ENCODE results near the gene ARID3C. TPM values are rescaled to one million over a fixed set of nuclear protein-coding genes. Genes with fewer than 3 reads are reported as not detected.
A peak's percentile ranks its signal among the peaks of the same experiment; 100 is the strongest.

The ARID3C gene
- total and polyA plus RNA-seq, 10 of the 15 experiments (the other 5 are each of a cell fraction or from before 2014, with no cell fraction given): not detected

DNA sequence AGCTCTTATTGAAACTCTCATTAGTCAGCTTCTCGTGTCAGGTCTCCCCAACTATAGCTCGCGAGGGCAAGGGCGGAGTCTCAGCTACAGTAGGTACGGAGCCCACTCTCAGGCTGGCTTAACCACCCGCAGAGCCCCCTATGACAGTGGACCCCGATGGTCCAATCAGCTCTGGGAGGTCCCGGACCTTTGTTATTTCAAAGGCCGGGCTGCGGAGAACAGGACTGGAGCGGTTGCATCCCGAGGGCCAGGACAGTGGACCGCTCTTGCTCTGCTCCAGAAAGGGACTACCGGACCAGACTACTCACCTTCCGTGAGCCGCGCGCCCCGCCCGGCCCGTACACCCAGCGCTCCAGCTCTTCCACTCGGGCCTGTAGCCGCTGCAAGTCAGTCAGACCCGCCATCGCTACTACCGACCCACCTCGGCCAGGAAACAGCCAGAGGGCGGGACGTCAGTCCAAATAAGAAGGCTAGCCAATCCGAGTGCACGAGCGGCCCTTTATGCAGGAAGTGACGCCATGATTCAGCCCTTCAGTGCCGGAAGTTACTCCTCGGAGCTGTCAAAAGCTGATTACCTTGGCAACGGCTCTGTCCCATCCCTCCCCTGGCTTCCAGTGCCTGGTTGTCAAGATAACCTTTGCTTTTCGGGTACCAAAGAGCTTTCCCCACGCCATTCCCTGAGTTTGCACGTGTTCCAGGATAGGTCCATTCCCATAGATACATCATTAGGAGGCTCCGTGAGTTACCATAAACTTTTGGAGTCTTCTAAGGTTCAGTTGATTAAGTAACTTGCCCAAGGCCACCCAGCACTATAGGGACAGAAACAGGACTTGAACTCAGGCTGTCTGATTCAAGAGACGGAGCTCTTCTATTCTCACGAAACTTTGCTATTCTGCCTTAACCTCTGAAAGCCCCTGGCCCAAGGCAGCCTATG, 8.5 kb downstream of the ARID3C start, which contains the start of gene DCTN3 (continued):
- TF ChIP-seq, protein P1, sequence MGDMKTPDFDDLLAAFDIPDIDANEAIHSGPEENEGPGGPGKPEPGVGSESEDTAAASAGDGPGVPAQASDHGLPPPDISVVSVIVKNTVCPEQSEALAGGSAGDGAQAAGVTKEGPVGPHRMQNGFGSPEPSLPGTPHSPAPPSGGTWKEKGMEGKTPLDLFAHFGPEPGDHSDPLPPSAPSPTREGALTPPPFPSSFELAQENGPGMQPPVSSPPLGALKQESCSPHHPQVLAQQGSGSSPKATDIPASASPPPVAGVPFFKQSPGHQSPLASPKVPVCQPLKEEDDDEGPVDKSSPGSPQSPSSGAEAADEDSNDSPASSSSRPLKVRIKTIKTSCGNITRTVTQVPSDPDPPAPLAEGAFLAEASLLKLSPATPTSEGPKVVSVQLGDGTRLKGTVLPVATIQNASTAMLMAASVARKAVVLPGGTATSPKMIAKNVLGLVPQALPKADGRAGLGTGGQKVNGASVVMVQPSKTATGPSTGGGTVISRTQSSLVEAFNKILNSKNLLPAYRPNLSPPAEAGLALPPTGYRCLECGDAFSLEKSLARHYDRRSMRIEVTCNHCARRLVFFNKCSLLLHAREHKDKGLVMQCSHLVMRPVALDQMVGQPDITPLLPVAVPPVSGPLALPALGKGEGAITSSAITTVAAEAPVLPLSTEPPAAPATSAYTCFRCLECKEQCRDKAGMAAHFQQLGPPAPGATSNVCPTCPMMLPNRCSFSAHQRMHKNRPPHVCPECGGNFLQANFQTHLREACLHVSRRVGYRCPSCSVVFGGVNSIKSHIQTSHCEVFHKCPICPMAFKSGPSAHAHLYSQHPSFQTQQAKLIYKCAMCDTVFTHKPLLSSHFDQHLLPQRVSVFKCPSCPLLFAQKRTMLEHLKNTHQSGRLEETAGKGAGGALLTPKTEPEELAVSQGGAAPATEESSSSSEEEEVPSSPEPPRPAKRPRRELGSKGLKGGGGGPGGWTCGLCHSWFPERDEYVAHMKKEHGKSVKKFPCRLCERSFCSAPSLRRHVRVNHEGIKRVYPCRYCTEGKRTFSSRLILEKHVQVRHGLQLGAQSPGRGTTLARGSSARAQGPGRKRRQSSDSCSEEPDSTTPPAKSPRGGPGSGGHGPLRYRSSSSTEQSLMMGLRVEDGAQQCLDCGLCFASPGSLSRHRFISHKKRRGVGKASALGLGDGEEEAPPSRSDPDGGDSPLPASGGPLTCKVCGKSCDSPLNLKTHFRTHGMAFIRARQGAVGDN (IDR thresholded peaks at IDR 0.05): no peak
- TF ChIP-seq, protein P2, sequence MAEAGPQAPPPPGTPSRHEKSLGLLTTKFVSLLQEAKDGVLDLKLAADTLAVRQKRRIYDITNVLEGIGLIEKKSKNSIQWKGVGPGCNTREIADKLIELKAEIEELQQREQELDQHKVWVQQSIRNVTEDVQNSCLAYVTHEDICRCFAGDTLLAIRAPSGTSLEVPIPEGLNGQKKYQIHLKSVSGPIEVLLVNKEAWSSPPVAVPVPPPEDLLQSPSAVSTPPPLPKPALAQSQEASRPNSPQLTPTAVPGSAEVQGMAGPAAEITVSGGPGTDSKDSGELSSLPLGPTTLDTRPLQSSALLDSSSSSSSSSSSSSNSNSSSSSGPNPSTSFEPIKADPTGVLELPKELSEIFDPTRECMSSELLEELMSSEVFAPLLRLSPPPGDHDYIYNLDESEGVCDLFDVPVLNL (IDR thresholded peaks at IDR 0.05; ENCODE audit: low read depth, low read length): no peak
- TF ChIP-seq, protein P3, sequence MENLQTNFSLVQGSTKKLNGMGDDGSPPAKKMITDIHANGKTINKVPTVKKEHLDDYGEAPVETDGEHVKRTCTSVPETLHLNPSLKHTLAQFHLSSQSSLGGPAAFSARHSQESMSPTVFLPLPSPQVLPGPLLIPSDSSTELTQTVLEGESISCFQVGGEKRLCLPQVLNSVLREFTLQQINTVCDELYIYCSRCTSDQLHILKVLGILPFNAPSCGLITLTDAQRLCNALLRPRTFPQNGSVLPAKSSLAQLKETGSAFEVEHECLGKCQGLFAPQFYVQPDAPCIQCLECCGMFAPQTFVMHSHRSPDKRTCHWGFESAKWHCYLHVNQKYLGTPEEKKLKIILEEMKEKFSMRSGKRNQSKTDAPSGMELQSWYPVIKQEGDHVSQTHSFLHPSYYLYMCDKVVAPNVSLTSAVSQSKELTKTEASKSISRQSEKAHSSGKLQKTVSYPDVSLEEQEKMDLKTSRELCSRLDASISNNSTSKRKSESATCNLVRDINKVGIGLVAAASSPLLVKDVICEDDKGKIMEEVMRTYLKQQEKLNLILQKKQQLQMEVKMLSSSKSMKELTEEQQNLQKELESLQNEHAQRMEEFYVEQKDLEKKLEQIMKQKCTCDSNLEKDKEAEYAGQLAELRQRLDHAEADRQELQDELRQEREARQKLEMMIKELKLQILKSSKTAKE (IDR thresholded peaks at IDR 0.05; ENCODE audit: low read depth, poor library complexity, severe bottlenecking): no peak
- TF ChIP-seq GABPA (IDR thresholded peaks at IDR 0.05; ENCODE audit: low read depth) (peak; percentile 96), RAD21 (IDR thresholded peaks at IDR 0.05; ENCODE audit: insufficient read depth, low read depth, low read length) (no peak), POLR2A (IDR thresholded peaks at IDR 0.05; ENCODE audit: low read depth, low read length) (peak; percentile 93), FOXM1 (IDR thresholded peaks at IDR 0.05; ENCODE audit: low read depth, low read length) (no peak), YY1 (IDR thresholded peaks at IDR 0.05; ENCODE audit: low read depth, low read length) (peak; percentile 92), RBBP5 (conservative IDR thresholded peaks at IDR 0.05) (no peak), NFYA (IDR thresholded peaks at IDR 0.05; ENCODE audit: borderline replicate concordance, low read depth, low read length) (no peak), BCL11A (IDR thresholded peaks at IDR 0.05; ENCODE audit: low read depth, low read length) (no peak), ZZZ3 (IDR thresholded peaks at IDR 0.05; ENCODE audit: control insufficient read depth, insufficient read length, low read depth) (no peak), SP1 (IDR thresholded peaks at IDR 0.05; ENCODE audit: low read depth, low read length) (peak; percentile 53), POLR2AphosphoS5 (IDR thresholded peaks at IDR 0.05; ENCODE audit: low read length) (peak; percentile 81), MYC (IDR thresholded peaks at IDR 0.05; ENCODE audit: insufficient read depth, insufficient read length, insufficient replicate concordance, low read length, severe bottlenecking) (no peak)
- TF ChIP-seq, protein P4, sequence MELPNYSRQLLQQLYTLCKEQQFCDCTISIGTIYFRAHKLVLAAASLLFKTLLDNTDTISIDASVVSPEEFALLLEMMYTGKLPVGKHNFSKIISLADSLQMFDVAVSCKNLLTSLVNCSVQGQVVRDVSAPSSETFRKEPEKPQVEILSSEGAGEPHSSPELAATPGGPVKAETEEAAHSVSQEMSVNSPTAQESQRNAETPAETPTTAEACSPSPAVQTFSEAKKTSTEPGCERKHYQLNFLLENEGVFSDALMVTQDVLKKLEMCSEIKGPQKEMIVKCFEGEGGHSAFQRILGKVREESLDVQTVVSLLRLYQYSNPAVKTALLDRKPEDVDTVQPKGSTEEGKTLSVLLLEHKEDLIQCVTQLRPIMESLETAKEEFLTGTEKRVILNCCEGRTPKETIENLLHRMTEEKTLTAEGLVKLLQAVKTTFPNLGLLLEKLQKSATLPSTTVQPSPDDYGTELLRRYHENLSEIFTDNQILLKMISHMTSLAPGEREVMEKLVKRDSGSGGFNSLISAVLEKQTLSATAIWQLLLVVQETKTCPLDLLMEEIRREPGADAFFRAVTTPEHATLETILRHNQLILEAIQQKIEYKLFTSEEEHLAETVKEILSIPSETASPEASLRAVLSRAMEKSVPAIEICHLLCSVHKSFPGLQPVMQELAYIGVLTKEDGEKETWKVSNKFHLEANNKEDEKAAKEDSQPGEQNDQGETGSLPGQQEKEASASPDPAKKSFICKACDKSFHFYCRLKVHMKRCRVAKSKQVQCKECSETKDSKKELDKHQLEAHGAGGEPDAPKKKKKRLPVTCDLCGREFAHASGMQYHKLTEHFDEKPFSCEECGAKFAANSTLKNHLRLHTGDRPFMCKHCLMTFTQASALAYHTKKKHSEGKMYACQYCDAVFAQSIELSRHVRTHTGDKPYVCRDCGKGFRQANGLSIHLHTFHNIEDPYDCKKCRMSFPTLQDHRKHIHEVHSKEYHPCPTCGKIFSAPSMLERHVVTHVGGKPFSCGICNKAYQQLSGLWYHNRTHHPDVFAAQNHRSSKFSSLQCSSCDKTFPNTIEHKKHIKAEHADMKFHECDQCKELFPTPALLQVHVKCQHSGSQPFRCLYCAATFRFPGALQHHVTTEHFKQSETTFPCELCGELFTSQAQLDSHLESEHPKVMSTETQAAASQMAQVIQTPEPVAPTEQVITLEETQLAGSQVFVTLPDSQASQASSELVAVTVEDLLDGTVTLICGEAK (IDR thresholded peaks at IDR 0.05; ENCODE audit: borderline replicate concordance): peak; percentile 95
